ENCODE measurements around the gene KCNH8. TPM values are rescaled to one million over a fixed set of nuclear protein-coding genes. Genes with fewer than 3 reads are reported as not detected.
"Not testable (repeated sequence)": the region's sequence is repeated elsewhere in the genome, so short reads cannot be mapped to it uniquely, and the experiment has no call there.

The KCNH8 gene
- 1 to 10 TPM; 7.1 to 8.9 TPM for total RNA-seq
- 2.0 TPM for polyA plus RNA-seq (ENCODE audit: insufficient read depth, low read depth, low replicate concordance)
- long read RNA-seq, donor 1: 0 reads
- long read RNA-seq, donor 2: 0 reads

DNA sequence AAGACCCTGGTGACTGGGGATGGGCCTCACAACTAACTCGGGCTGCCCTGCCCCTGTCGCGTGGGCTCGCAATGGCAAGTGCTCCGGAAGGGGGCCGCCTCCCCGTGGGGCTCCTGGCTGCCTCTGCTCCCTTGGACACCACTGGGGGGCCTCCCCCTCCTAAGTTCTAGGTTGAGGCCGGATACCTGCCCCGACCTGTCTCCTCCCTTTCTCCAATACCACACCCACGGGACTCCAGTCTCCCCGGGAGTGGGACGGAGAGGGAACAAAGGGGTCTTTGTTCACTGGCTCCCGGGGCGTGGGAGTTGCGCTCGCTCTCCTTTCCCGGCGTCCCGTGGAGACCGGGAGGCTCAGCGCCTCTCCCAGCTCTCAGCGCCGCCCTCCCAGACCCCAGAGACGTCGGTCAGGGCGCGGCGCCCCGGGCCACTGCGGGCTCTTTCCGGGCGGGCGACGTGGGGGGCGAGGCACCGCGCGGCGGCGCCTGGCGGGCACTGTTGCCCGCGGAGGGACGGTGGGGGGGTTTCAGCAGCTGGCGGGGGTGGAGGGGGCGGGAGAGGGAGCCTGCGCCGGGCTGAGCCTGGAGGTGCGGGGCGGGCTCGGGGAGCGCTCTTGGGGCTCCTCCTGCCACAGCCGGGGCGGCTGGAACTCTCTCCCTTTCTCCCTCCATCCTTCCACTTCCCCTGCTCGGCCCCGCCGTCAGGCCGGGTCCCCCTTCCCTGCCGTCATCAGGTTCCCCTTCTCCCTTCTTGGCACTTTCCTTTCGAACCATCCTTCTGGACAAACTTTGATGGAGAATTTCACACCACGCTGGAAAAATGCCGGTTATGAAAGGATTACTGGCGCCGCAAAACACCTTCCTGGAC, at the start of gene KCNH8:
Gene KCNH8 (plus strand): TSS at position 606 of the 863 bp plus-strand sequence. CDS start 210 bp downstream, at position 816.
- 1 to 2% methylated on average over 28 to 38 of the region's 64 CpGs for WGBS, 2 donors
- intact Hi-C loops (cut with DNase I; ENCODE audit: low total_unique reads): no loop called here
- TF ChIP-seq, protein P1, sequence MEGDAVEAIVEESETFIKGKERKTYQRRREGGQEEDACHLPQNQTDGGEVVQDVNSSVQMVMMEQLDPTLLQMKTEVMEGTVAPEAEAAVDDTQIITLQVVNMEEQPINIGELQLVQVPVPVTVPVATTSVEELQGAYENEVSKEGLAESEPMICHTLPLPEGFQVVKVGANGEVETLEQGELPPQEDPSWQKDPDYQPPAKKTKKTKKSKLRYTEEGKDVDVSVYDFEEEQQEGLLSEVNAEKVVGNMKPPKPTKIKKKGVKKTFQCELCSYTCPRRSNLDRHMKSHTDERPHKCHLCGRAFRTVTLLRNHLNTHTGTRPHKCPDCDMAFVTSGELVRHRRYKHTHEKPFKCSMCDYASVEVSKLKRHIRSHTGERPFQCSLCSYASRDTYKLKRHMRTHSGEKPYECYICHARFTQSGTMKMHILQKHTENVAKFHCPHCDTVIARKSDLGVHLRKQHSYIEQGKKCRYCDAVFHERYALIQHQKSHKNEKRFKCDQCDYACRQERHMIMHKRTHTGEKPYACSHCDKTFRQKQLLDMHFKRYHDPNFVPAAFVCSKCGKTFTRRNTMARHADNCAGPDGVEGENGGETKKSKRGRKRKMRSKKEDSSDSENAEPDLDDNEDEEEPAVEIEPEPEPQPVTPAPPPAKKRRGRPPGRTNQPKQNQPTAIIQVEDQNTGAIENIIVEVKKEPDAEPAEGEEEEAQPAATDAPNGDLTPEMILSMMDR (IDR thresholded peaks at IDR 0.05): no peak
- no peak for TF ChIP-seq POLR2A (IDR thresholded peaks at IDR 0.05)
- Histone ChIP-seq H3K27me3 (no peaks in the 10 kb centered on the region), H3K4me3 (peak within 1 kb of the TSS; percentile 65 to 83), H3K36me3 (ENCODE audit: low read depth, missing control alignments) (no peaks in the 10 kb centered on the region), H3K9me3 (no peaks in the 10 kb centered on the region), H3K4me1 (no peaks in the 10 kb centered on the region), H3K27ac (peak within 1 kb of the TSS; percentile 77 to 85)
- peak; percentile 72 for DNase-seq

DNA sequence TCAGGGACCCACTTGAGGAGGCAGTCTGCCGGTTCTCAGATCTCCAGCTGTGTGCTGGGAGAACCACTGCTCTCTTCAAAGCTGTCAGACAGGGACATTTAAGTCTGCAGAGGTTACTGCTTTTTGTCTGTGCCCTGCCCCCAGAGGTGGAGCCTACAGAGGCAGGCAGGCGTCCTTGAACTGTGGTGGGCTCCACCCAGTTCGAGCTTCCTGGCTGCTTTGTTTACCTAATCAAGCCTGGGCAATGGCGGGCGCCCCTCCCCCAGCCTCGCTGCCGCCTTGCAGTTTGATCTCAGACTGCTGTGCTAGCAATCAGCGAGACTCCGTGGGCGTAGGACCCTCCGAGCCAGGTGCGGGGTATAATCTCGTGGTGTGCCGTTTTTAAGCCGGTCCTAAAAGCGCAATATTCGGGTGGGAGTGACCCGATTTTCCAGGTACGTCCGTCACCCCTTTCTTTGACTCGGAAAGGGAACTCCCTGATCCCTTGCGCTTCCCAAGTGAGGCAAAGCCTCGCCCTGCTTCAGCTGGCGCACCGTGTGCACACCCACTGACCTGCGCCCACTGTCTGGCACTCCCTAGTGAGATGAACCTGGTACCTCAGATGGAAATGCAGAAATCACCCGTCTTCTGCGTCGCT, 45.5 kb upstream of the KCNH8 start:
- H3K27me3 ChIP-seq; intact Hi-C loops (cut with DNase I; ENCODE audit: low total_unique reads); H3K4me1 ChIP-seq; DNase-seq; H3K4me3 ChIP-seq; H3K36me3 ChIP-seq (ENCODE audit: low read depth, missing control alignments); H3K9me3 ChIP-seq; H3K27ac ChIP-seq: not testable (repeated sequence)
- WGBS, 2 donors: 48 to 65% methylated on average over 10 to 22 of the region's 29 CpGs

DNA sequence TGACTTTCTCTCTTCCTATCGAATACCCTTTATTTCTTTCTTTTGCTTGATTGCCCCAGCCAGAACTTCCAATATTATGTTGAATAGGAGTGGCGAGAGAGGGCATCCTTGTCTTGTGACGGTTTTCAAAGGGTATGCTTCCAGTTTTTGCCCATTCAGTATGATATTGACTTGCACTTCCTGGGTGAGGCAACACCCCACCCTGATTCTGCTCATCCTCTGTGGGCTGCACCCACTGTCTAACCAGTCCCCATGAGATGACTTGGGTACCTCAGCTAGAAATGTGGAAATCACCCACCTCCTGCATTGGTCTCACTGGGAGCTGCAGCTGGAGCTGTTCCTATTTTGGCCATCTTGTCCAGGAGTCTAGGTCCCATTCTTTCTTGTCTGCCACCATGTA, 44.8 kb upstream of the KCNH8 start:
- Histone ChIP-seq H3K27me3 (no peaks in the 10 kb centered on the region), H3K4me3 (no peak overlapping the region), H3K4me1 (no peaks in the 10 kb centered on the region), H3K27ac (no peak overlapping the region), H3K9me3 (no peaks in the 10 kb centered on the region), H3K36me3 (ENCODE audit: low read depth, missing control alignments) (no peaks in the 10 kb centered on the region)
- no peak for DNase-seq
- no peak for TF ChIP-seq POLR2A (IDR thresholded peaks at IDR 0.05)
- TF ChIP-seq, protein P1 (IDR thresholded peaks at IDR 0.05): no peak
- intact Hi-C loops (cut with DNase I; ENCODE audit: low total_unique reads): no loop called here
- 69 to 86% methylated on average over 3 of the region's 3 CpGs for WGBS, 2 donors

DNA sequence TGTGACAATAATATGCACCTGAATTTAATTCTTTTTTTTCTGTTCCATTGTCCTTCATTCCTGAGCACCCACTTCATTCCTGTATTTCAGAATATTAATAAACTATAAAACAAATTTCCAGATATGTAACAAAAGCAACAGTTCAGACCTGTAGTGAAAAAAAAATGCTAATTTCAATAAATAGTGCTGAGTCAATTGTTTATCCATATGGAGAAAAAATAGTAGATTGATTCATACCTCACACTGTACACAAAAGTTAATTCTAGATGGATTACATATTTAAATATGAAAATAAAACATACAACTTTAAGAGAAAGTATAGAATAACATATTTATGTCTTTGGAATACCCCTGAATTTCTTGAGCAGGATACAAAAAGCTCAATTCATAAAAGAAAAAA, 43.9 kb upstream of the KCNH8 start:
- no peaks in the 10 kb centered on the region for H3K27me3 ChIP-seq
- H3K4me1 ChIP-seq: no peaks in the 10 kb centered on the region
- TF ChIP-seq, protein P1 (IDR thresholded peaks at IDR 0.05): no peak
- TF ChIP-seq POLR2A (IDR thresholded peaks at IDR 0.05): no peak
- H3K4me3 ChIP-seq: no peak overlapping the region
- no peak for DNase-seq
- H3K36me3 ChIP-seq (ENCODE audit: low read depth, missing control alignments): no peaks in the 10 kb centered on the region
- intact Hi-C loops (cut with DNase I; ENCODE audit: low total_unique reads): no loop called here
- H3K9me3 ChIP-seq: no peaks in the 10 kb centered on the region
- H3K27ac ChIP-seq: no peak overlapping the region

DNA sequence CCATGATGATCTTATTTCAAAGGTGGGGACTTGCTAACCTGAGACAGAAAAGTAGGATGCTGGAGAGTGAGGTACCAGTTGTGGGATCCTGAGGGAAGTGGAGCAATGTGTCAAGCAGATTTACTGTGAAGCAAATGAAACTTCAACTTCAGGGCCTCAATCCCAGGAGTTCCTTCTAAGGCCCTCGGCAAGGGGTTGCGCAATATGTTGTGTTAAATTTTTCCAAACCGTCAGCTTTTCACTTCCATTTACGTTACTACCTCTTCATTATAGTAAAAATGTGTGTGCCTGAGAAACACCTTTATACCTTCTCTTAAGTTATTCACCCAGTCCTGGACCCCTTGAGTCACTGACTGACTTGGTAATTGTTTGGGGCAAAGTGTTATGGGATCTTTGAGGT, 42.5 kb upstream of the KCNH8 start:
- Histone ChIP-seq H3K4me3 (no peak overlapping the region), H3K4me1 (no peaks in the 10 kb centered on the region), H3K9me3 (no peaks in the 10 kb centered on the region), H3K27ac (no peak overlapping the region), H3K27me3 (no peaks in the 10 kb centered on the region), H3K36me3 (ENCODE audit: low read depth, missing control alignments) (no peaks in the 10 kb centered on the region)
- intact Hi-C loops (cut with DNase I; ENCODE audit: low total_unique reads): no loop called here
- no peak for DNase-seq
- TF ChIP-seq, protein P1 (IDR thresholded peaks at IDR 0.05): no peak
- no peak for TF ChIP-seq POLR2A (IDR thresholded peaks at IDR 0.05)
- 85 to 92% methylated on average over 4 of the region's 4 CpGs for WGBS, 2 donors
